SJCRH30 (cell line): ENCODE data around the gene OR52E2. TPM values are rescaled to one million over a fixed set of nuclear protein-coding genes. Genes with fewer than 3 reads are reported as not detected.

Experiments used
- DNase-seq, 2 experiments: peaks; one replicate each; pipeline ENCODE4 v3.0.0-alpha.2; 2015 to 2020
- H3K27ac ChIP-seq: fragments of 250-450 bp; sonication (Bioruptor Pico); 2 replicates; pipeline ENCODE4 v1.5.1; 2020; ENCODE audit warnings: mild to moderate bottlenecking, moderate library complexity
- H3K27me3 ChIP-seq: fragments of 250-450 bp; sonication (Bioruptor Pico); 2 replicates; pipeline ENCODE4 v1.5.1; 2020; ENCODE audit warnings: mild to moderate bottlenecking, moderate library complexity
- H3K36me3 ChIP-seq: fragments of 250-450 bp; sonication (Bioruptor Pico); 2 replicates; pipeline ENCODE4 v1.5.1; 2020; ENCODE audit warnings: mild to moderate bottlenecking, moderate library complexity
- H3K4me1 ChIP-seq: fragments of 250-450 bp; sonication (Bioruptor Pico); 2 replicates; pipeline ENCODE4 v1.5.1; 2020; ENCODE audit warnings: mild to moderate bottlenecking, moderate library complexity
- H3K4me3 ChIP-seq: fragments of 250-450 bp; sonication (Bioruptor Pico); 2 replicates; pipeline ENCODE4 v1.5.1; 2020; ENCODE audit warnings: mild to moderate bottlenecking, moderate library complexity
- H3K9me3 ChIP-seq: fragments of 250-450 bp; sonication (Bioruptor Pico); replicated peaks from 2 replicates; pipeline ENCODE4 v1.5.1; 2020; ENCODE audit warnings: mild to moderate bottlenecking, moderate library complexity
- total RNA-seq: library from RNA; depleted of rRNA; stranded (reverse); fragments of >200 nt; shearing (Covaris generic); gene quantifications from 2 replicates; pipeline ENCODE4 v1.2.3, GENCODE V29; 2014; rRNA removed

OR52E2 gene
- total RNA-seq, 1 experiment from 2014 or later = not detected

DNA sequence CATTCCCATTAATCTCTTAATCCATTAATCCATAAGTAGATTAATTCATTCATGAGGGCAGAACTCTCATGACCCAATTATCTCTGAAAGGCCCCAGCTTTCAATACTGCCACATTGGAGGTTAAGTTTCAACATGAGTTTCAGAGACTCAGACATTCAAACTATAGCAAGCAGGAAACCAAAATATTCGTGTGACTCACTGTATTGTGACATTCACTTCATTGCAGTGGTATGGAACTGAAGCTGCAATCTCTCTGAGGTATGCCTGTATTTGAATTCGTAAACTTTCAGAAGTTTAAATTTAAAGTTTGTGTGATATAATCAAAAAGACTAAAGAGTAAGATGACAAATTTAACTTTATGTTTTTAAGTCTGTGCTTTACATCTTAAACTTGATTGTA, 16.0 kb downstream of the OR52E2 start:
- no peaks in the 10 kb centered on the region for H3K36me3 ChIP-seq
- no peak for DNase-seq
- H3K4me3 ChIP-seq = no peak overlapping the region
- no peaks in the 10 kb centered on the region for H3K27me3 ChIP-seq
- H3K27ac ChIP-seq = no peak overlapping the region
- no peaks in the 10 kb centered on the region for H3K4me1 ChIP-seq
- H3K9me3 ChIP-seq = no peaks in the 10 kb centered on the region

DNA sequence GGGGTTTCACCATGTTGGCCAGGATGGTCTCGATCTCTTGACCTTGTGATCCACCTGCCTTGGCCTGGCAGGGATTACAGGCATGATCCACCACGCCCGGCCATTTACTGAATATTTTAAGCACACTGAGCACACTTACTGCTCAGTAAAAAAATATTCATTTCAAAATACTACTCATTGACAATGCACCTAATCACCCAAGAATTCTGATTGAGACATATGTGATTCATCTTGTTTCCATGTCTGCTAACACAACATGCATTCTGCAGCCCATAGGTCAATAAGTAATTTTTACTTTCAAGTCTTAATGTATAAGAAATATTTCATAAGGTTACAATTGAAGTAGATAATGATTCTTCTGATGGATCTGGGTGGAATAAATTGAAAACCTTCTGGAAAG, 17.3 kb downstream of the OR52E2 start:
- DNase-seq = no peak
- no peak overlapping the region for H3K27ac ChIP-seq
- no peaks in the 10 kb centered on the region for H3K4me1 ChIP-seq
- H3K27me3 ChIP-seq = no peaks in the 10 kb centered on the region
- no peaks in the 10 kb centered on the region for H3K9me3 ChIP-seq
- no peak overlapping the region for H3K4me3 ChIP-seq
- no peaks in the 10 kb centered on the region for H3K36me3 ChIP-seq

DNA sequence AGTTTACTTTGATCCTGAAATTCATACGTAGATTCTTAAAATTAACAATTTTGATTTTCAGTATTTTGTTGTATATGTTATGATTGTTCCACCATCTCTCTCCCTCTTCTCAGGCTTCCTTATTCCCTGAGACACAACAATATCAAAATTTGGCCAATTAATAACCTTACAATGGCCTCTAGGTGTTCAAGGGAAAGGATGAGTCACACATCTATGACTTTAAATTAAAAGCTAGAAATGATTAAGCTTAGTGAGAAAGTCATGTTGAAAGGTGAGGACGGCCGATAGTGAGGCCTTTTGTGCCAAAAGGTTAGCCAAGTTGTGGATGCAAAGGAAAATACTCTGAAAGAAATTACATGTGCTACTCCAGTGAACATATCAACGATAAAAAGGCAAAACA, 18.6 kb downstream of the OR52E2 start:
- DNase-seq = no peak
- Histone ChIP-seq H3K27me3 (no peaks in the 10 kb centered on the region), H3K9me3 (no peaks in the 10 kb centered on the region), H3K36me3 (no peaks in the 10 kb centered on the region), H3K4me1 (no peaks in the 10 kb centered on the region), H3K4me3 (no peak overlapping the region), H3K27ac (no peak overlapping the region)

DNA sequence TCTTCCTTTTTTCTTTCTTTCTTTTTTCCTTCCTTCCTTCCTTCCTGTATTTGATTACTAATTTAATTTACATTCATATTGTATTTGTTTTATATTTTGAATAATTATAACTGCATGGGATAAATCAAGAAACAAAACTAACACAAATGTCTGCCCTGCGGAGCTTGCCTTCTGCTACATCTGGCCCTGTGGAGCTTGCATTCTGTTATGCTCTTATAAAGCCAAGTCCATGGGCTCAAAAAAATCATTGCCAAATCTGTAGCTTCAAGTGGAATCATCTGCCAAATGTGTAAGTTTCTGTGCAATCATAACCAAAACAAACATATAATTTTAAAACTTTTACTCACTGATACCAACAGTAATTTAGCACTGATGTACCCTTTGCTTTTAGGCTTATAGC, 21.1 kb downstream of the OR52E2 start:
- no peak for DNase-seq
- Histone ChIP-seq H3K36me3 (no peaks in the 10 kb centered on the region), H3K9me3 (no peaks in the 10 kb centered on the region), H3K27me3 (no peaks in the 10 kb centered on the region), H3K4me3 (no peak overlapping the region), H3K4me1 (no peaks in the 10 kb centered on the region), H3K27ac (no peak overlapping the region)

DNA sequence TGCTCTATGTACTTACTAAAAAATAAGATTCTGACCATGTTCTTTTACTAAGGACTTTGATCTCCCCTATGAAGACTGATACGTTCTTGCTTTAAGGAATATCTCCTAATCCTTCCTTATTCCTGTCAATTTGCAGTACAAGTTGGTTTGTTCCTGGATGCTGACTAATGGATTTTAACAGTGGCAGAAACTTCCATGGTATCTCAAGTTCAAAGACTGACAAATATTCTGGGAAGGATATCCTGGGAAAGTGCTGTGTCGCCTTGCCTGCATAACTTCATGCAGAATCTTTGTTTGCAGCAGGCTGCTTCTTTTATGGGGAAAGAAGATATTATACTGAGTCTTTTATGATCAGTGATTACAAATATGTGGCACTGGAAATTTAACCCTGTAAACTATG, 21.5 kb downstream of the OR52E2 start:
- H3K4me3 ChIP-seq = no peak overlapping the region
- H3K36me3 ChIP-seq = no peaks in the 10 kb centered on the region
- no peaks in the 10 kb centered on the region for H3K4me1 ChIP-seq
- H3K9me3 ChIP-seq = no peaks in the 10 kb centered on the region
- no peak overlapping the region for H3K27ac ChIP-seq
- H3K27me3 ChIP-seq = no peaks in the 10 kb centered on the region
- no peak for DNase-seq

DNA sequence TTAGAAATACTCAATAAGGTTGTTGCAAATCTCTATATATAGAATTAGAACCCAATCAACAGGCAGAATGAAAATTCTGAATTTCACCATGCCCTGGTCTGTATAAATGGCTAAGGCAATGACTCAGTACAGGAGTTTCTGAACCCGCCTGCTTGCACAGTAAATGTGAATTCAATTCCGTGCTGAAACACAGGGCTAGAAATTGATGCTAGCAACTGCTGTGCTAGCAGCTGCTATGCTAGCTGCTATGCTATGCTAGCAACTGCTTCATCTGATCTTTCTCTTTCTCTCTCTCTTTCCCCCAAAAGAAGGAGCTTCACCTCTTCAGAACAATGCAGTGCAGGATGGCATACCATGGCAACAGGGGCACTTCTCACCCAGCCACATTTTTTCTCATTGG, 22.8 kb downstream of the OR52E2 start:
- no peaks in the 10 kb centered on the region for H3K36me3 ChIP-seq
- DNase-seq = no peak
- no peaks in the 10 kb centered on the region for H3K9me3 ChIP-seq
- no peak overlapping the region for H3K27ac ChIP-seq
- H3K4me1 ChIP-seq = no peaks in the 10 kb centered on the region
- H3K4me3 ChIP-seq = no peak overlapping the region
- H3K27me3 ChIP-seq = no peaks in the 10 kb centered on the region

DNA sequence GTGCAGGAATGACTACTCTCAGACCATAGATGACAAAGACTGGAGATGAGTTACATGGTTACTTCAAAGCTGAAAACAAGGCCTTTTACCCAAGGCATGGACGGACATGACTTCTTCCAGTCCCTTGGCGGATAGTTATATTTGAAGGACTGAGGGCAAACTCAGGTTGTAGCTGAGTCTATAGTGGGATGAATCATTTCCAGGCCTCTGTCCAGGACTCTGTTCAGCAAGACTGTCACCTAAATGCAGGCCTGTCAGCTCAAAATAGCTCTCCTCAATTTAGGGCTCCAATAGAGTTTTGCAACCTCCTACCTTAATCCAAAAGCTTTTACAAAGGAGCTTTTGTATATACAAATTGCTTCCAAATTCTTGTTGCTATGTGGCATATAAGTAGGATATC, 37.4 kb downstream of the OR52E2 start:
- Histone ChIP-seq H3K27me3 (no peaks in the 10 kb centered on the region), H3K27ac (no peak overlapping the region), H3K4me1 (no peaks in the 10 kb centered on the region), H3K9me3 (peaks cover 3% of the 10 kb centered on the region), H3K36me3 (no peaks in the 10 kb centered on the region), H3K4me3 (no peak overlapping the region)
- DNase-seq = no peak

DNA sequence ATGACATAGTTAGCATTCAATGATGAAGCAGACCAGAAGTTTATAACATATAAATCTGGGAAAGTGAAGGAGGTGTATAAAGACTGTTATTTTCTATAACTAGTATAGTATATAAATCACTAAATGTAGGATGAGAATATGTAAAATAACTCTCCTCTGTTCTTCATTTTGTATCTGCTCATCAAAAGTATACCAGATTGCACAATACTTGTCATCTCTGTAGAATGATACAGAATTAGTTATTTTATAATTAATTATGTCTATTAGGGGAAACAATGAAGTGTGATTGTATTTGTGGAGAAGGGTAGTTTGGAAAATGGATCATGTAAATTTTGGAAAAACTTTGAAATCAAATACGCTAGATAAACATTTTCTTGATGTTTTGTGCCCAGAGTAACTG, 46.4 kb downstream of the OR52E2 start:
- H3K27ac ChIP-seq = no peak overlapping the region
- no peak for DNase-seq
- no peaks in the 10 kb centered on the region for H3K4me1 ChIP-seq
- no peaks in the 10 kb centered on the region for H3K9me3 ChIP-seq
- no peaks in the 10 kb centered on the region for H3K27me3 ChIP-seq
- no peak overlapping the region for H3K4me3 ChIP-seq
- no peaks in the 10 kb centered on the region for H3K36me3 ChIP-seq

DNA sequence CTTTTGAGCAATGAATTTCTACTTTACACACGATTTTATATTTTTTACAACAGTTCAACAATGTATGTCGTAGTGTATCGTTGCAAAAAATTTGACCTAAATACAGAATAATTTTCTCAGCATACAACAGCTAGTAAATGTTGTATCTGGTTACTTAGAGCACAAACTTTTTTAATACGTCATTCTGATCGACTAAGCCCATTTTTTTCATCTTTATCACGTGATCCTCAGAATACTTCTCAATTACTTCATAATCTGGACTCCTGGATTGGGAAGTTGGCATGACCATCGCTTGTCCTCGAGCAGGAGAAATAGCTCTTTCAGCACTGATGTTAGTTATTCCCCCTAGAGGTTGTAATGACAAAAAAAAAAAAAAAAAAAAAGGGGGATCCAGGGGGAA, 48.2 kb downstream of the OR52E2 start:
- no peaks in the 10 kb centered on the region for H3K9me3 ChIP-seq
- H3K27me3 ChIP-seq = no peaks in the 10 kb centered on the region

More for the DNA sequence above, 48.2 kb downstream of the OR52E2 start:
- Histone ChIP-seq H3K4me1 (no peaks in the 10 kb centered on the region), H3K36me3 (no peaks in the 10 kb centered on the region), H3K27ac (no peak overlapping the region), H3K4me3 (no peak overlapping the region)
- no peak for DNase-seq

Other genes with a start within 250 kb of the OR52E2 start
- gene OR51F2, start 238.3 kb downstream of the OR52E2 start, total RNA-seq = not detected in 2 replicates
- gene OR51S1, start 210.4 kb downstream of the OR52E2 start, total RNA-seq = not detected in 2 replicates
- not detected in 2 replicates for gene OR51T1, start 177.7 kb downstream of the OR52E2 start, total RNA-seq
- not detected in 2 replicates for gene OR51A7, start 155.8 kb downstream of the OR52E2 start, total RNA-seq
- gene OR51G2, start 140.3 kb downstream of the OR52E2 start, total RNA-seq = not detected in 2 replicates
- not detected in 2 replicates for gene OR51G1, start 135.3 kb downstream of the OR52E2 start, total RNA-seq
- not detected in 2 replicates for gene OR51A4, start 112.0 kb downstream of the OR52E2 start, total RNA-seq
- not detected in 2 replicates for gene OR51A2, start 103.9 kb downstream of the OR52E2 start, total RNA-seq
- gene OR51L1, start 64.8 kb downstream of the OR52E2 start, total RNA-seq = not detected in 2 replicates
- not detected in 2 replicates for gene OR52J3, start 13.1 kb downstream of the OR52E2 start, total RNA-seq
- not detected in 2 replicates for gene OR52E1, start 9.9 kb upstream of the OR52E2 start, total RNA-seq
- not detected in 2 replicates for gene OR52A5, start 78.7 kb upstream of the OR52E2 start, total RNA-seq
- not detected in 2 replicates for gene OR52A1, start 95.1 kb upstream of the OR52E2 start, total RNA-seq
- not detected in 2 replicates for gene OR51V1, start 141.1 kb upstream of the OR52E2 start, total RNA-seq
- gene HBB, start 167.4 kb upstream of the OR52E2 start, total RNA-seq = not detected in 2 replicates
- not detected in 2 replicates for gene HBD, start 174.9 kb upstream of the OR52E2 start, total RNA-seq
- gene HBG1, start 190.2 kb upstream of the OR52E2 start, total RNA-seq = not detected in 2 replicates
- not detected in 2 replicates for gene HBG2, start 195.2 kb upstream of the OR52E2 start, total RNA-seq
- 0.26 TPM in 1 of 2 replicates, not detected in the other for gene HBE1, start 210.3 kb upstream of the OR52E2 start, total RNA-seq
- gene OR51B4, start 242.3 kb upstream of the OR52E2 start, total RNA-seq = not detected in 2 replicates